GM12878 (cell line): ENCODE data around the gene FRAS1. TPM values are rescaled to one million over a fixed set of nuclear protein-coding genes. Genes with fewer than 3 reads are reported as not detected.

Experiments
- ATAC-seq: fragments of 200-7000 bp; cut with Tn5 transposase; 3 replicates; pipeline ENCODE4 v1.9.1; 2020; ENCODE audit warnings: mild to moderate bottlenecking, moderate library complexity
- BruUV-seq: library from RNA; stranded (reverse); fragments of 400-500 nt; replicated peaks from 2 replicates; lab custom pipeline; 2021; lab: Mats Ljungman, UMichigan
- CTCF ChIA-PET: fragments of 300-600 bp; sonication (Branson Sonifier 250); formaldehyde crosslinking; extraction: SDS; loops from one replicate; lab custom pipeline; 2021; ENCODE audit warnings: inconsistent platforms; lab: Yijun Ruan, JAX
- POLR2A ChIA-PET: fragments of 350-600 bp; formaldehyde crosslinking; extraction: SDS; loops from one replicate; lab custom pipeline; 2021; ENCODE audit warnings: inconsistent platforms; lab: Charles Lee
- RAD21 ChIA-PET: fragments of 300-600 bp; sonication (Branson Sonifier 250); formaldehyde crosslinking; loops from one replicate; lab custom pipeline; 2023; ENCODE audit warnings: antibody characterized with exemption; ENCODE audit not compliant: unreplicated experiment; lab: Charles Lee
- SMC1A ChIA-PET: fragments of 300-600 bp; sonication (Branson Sonifier 250); formaldehyde crosslinking; loops from one replicate; lab custom pipeline; 2023; ENCODE audit not compliant: unreplicated experiment, uncharacterized antibody; lab: Charles Lee
- DNase-seq: peaks from one replicate; pipeline ENCODE4 v3.0.0-alpha.2; 2011; ENCODE audit warnings: low read depth, low spot score
- FAIRE-seq: peaks from 3 replicates; lab custom pipeline; 2011; peaks lifted over from hg19 to GRCh38; lab: Jason Lieb, UNC
- H2AFZ ChIP-seq: 2 replicates; pipeline ENCODE4 v1.6.0; 2011; ENCODE audit warnings: low read depth, low read length, control low read depth; ENCODE audit not compliant: control insufficient read depth
- H3K27ac ChIP-seq: 2 replicates; pipeline ENCODE4 v1.5.1; 2011; ENCODE audit warnings: control low read depth; ENCODE audit not compliant: control insufficient read depth, insufficient read depth
- H3K27me3 ChIP-seq, 2 experiments: replicated peaks in 1 of 2; 2 replicates each; pipeline versions ENCODE4 v1.6.0 to v1.6.1; 2011; ENCODE audit warnings: low read length in 1 of 2; ENCODE audit not compliant: control insufficient read depth in 2 of 2, insufficient read depth in 2 of 2
- H3K36me3 ChIP-seq, 2 experiments: 2 replicates each; pipeline ENCODE4 v1.5.1; 2011; ENCODE audit warnings: low read length in 1 of 2; ENCODE audit not compliant: control insufficient read depth in 2 of 2, insufficient read depth in 2 of 2
- H3K4me1 ChIP-seq: 2 replicates; pipeline ENCODE4 v1.6.1; 2011; ENCODE audit warnings: mild to moderate bottlenecking, low read length, moderate library complexity, mixed read lengths; ENCODE audit not compliant: control insufficient read depth, insufficient read depth
- H3K4me2 ChIP-seq: 2 replicates; pipeline ENCODE4 v1.6.0; 2011; ENCODE audit warnings: control low read depth; ENCODE audit not compliant: control insufficient read depth, insufficient read depth
- H3K4me3 ChIP-seq: fragments of 200-600 bp; sonication (generic); 2 replicates; pipeline ENCODE4 v1.5.1; 2016
- H3K79me2 ChIP-seq: 2 replicates; pipeline ENCODE4 v1.6.0; 2011; ENCODE audit warnings: low read length; ENCODE audit not compliant: control insufficient read depth, insufficient read depth
- H3K9ac ChIP-seq: 2 replicates; pipeline ENCODE4 v1.8.0; 2011; ENCODE audit warnings: low read length, control low read depth, mixed read lengths; ENCODE audit not compliant: control insufficient read depth, insufficient read depth
- H3K9me3 ChIP-seq: replicated peaks from 3 replicates; pipeline ENCODE4 v1.5.1; 2011; ENCODE audit warnings: mild to moderate bottlenecking, low read length; ENCODE audit not compliant: control insufficient read depth, insufficient read depth
- H4K20me1 ChIP-seq: 2 replicates; pipeline ENCODE4 v1.6.0; 2011; ENCODE audit not compliant: control insufficient read depth, insufficient read depth
- CHD4 ChIP-seq: fragments of 200-600 bp; sonication (generic); IDR thresholded peaks from 2 replicates; pipeline ENCODE4 v1.6.1; 2016; ENCODE audit warnings: mild to moderate bottlenecking
- CREM ChIP-seq: IDR thresholded peaks from 2 replicates; pipeline ENCODE4 v1.6.1; 2014; ENCODE audit warnings: antibody characterized with exemption, low read depth
- CTCF ChIP-seq, 3 experiments: IDR thresholded peaks in 2 of 3; conservative IDR thresholded peaks in 1 of 3; 2 replicates each; pipeline ENCODE4 v1.5.1; 2011; ENCODE audit warnings: low read depth in 3 of 3, low read length in 3 of 3, mild to moderate bottlenecking in 3 of 3, control low read depth in 2 of 3, moderate library complexity in 2 of 3, inconsistent platforms in 1 of 3, mixed read lengths in 1 of 3; ENCODE audit not compliant: control insufficient read depth in 2 of 3, insufficient read depth in 1 of 3; ENCODE audit errors: extremely low read depth in 1 of 3
- EED ChIP-seq: sonication (generic); IDR thresholded peaks from 2 replicates; pipeline ENCODE4 v1.6.1; 2016; ENCODE audit warnings: antibody characterized with exemption, low read depth
- HCFC1 ChIP-seq: fragments of 150-350 bp; IDR thresholded peaks from 2 replicates; pipeline ENCODE4 v1.6.1; 2014; ENCODE audit warnings: low read length
- MTA2 ChIP-seq: fragments of 450-650 bp; IDR thresholded peaks from 2 replicates; pipeline ENCODE4 v1.6.1; 2016; ENCODE audit warnings: low read depth, mild to moderate bottlenecking, moderate library complexity
- MXI1 ChIP-seq: fragments of 150-350 bp; IDR thresholded peaks from 2 replicates; pipeline ENCODE4 v1.6.1; 2011; ENCODE audit warnings: low read depth, mild to moderate bottlenecking, inconsistent platforms, low read length, improper control_type of control experiment
- NR2C1 ChIP-seq: fragments of 450-650 bp; IDR thresholded peaks from 2 replicates; pipeline ENCODE4 v1.6.1; 2017; ENCODE audit warnings: antibody characterized with exemption, mild to moderate bottlenecking, moderate library complexity
- PML ChIP-seq: IDR thresholded peaks from 2 replicates; pipeline ENCODE4 v1.6.1; 2012; ENCODE audit warnings: low read length, inconsistent platforms
- RELA ChIP-seq: fragments of 450-650 bp; IDR thresholded peaks from 2 replicates; pipeline ENCODE4 v1.8.0; 2014; ENCODE audit warnings: borderline replicate concordance; ENCODE audit not compliant: partially characterized antibody
- RFX5 ChIP-seq: IDR thresholded peaks from 2 replicates; pipeline ENCODE4 v1.6.1; 2011; ENCODE audit warnings: low read depth, low read length, improper control_type of control experiment
- SMAD1 ChIP-seq: fragments of 450-650 bp; IDR thresholded peaks from 2 replicates; pipeline ENCODE4 v1.6.1; 2018; ENCODE audit warnings: mild to moderate bottlenecking, low read depth; ENCODE audit not compliant: partially characterized antibody
- SRF ChIP-seq, 2 experiments: IDR thresholded peaks; 2 replicates each; pipeline ENCODE4 v1.6.1; 2011; ENCODE audit warnings: low read depth in 2 of 2, low read length in 2 of 2, mild to moderate bottlenecking in 1 of 2, moderate library complexity in 1 of 2
- ZBTB11 ChIP-seq: fragments of 450-650 bp; formaldehyde crosslinking; IDR thresholded peaks from 2 replicates; pipeline ENCODE4 v1.5.0; 2022; ENCODE audit warnings: mild to moderate bottlenecking, missing genetic modification characterization
- WGBS: methylation state at CpG from one replicate; pipeline ENCODE4 v1.1.6; 2016; ENCODE audit warnings: low lambda C conversion rate; ENCODE audit not compliant: insufficient replicate concordance, insufficient coverage; ENCODE audit errors: missing lambda C conversion rate; 5-methylcytosine and 5-hydroxymethylcytosine counted together
- in situ Hi-C: fragments of 300-500 bp; cut with MboI; formaldehyde crosslinking; loops from 9 replicates; pipeline ENCODE4 v1.14.3; 2018; ENCODE audit warnings: mixed read lengths
- intact Hi-C: fragments of 100-400 bp; cut with micrococcal nuclease; formaldehyde crosslinking; loops from one replicate; pipeline ENCODE4 v1.14.2; 2022; ENCODE audit not compliant: unreplicated experiment
- polyA plus RNA-seq, 11 experiments: library from polyadenylated mRNA; depleted of rRNA in 4 of 11; unstranded in 6 of 11; stranded (reverse) in 5 of 11; fragments of >200 nt; fragmentation: Nextera tagmentation in 4 of 11; fragmentation: Illumina TruSeq in 1 of 11; extraction: Ambion mirVana in 4 of 11; extraction: Trizol in 1 of 11; gene quantifications; 1 replicate in 1 of 11; 2 replicates in 10 of 11; pipeline versions ENCODE4 v1.2.1 to v1.2.3, GENCODE V29; 2011 to 2016; ENCODE audit warnings: inconsistent platforms in 2 of 11, missing spikeins in 2 of 11, low read depth in 1 of 11
- total RNA-seq, 4 experiments: library from RNA; depleted of rRNA in 3 of 4; stranded (reverse); fragments of >200 nt in 3 of 4; fragmentation: Illumina TruSeq in 1 of 4; extraction: Trizol in 1 of 4; gene quantifications; 2 replicates each; pipeline versions ENCODE4 v1.2.1 to v1.2.3, GENCODE V29; 2013 to 2021
- TF ChIP-seq, protein P1 (sequence below): IDR thresholded peaks from 2 replicates; pipeline ENCODE4 v1.6.1; 2012; ENCODE audit warnings: low read depth, low read length, improper control_type of control experiment
- TF ChIP-seq, protein P2 (sequence below): fragments of 450-650 bp; IDR thresholded peaks from 2 replicates; pipeline ENCODE4 v1.6.1; 2017; ENCODE audit warnings: low read depth, mild to moderate bottlenecking, moderate library complexity

Gene FRAS1
- total and polyA plus RNA-seq, 10 of the 15 experiments (the other 5 are each of a cell fraction or from before 2014, with no cell fraction given), result 0.08 to 11.7 (median 0.20) TPM

DNA sequence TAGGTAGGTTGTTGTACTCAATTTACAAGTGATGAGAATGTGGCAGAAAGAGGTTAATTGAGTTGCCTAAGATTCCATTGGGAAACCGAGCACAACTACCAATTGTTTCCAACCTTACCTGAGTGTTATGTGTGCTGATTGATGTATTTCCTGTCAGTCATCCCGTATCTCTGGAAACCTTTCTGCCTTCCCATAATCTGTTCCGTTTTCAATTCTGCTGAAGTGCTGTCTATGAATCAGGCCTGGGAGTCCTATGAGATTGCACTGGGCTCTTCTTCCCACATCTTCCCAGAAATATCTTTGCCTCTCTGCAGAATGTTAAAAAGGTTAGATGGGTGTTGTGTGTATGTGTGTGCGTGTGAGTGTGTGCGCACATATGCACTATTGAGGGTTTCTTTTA is 264.9 kb downstream of the FRAS1 start (continued):
- TF ChIP-seq SMAD1, result no peak
- TF ChIP-seq EED, result no peak

DNA sequence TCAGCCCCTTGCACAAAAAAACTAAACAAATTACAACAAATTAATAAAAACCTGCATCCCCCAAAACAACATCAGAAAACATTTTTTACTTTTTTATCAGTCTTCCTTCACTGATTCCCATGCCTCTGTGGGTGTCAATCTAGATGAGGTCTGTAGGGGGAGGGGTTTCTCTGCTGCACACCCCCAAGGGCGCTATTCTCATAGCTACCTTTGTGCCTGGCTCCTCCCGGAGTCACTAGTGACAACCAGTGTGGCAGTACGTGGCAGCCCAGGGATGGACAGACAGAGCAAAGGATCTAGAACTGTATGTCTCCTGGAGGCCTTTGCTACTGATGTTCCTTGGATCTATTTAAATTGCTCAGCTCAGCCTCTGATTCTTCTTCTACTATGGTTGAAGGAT is 266.3 kb downstream of the FRAS1 start:
- H3K4me3 ChIP-seq, result no peak overlapping the region
- H3K27me3 ChIP-seq, result no peaks in the 10 kb centered on the region; a peak in 1 of 4 replicates
- in situ Hi-C loops (no loop called here), intact Hi-C loops (no loop called here)
- no peaks in the 10 kb centered on the region for H3K36me3 ChIP-seq
- POLR2A ChIA-PET, result no interaction called here
- H3K9ac ChIP-seq, result no peak overlapping the region
- RAD21 ChIA-PET, result interaction anchor here (0.8 kb wide), 1 partner anchor 152 kb away, joined by 3 read pairs; no protein-coding TSS in a partner anchor
- no peaks in the 10 kb centered on the region for H3K9me3 ChIP-seq
- no peaks in the 10 kb centered on the region for H3K79me2 ChIP-seq
- CTCF ChIA-PET, result interaction anchor here (0.9 kb wide), 1 partner anchor 12 kb away, joined by 3 read pairs; no protein-coding TSS in a partner anchor
- no peaks in the 10 kb centered on the region for H4K20me1 ChIP-seq
- ATAC-seq (no peak), FAIRE-seq (no peak), DNase-seq (no peak)
- H3K27ac ChIP-seq, result no peak overlapping the region
- H3K4me1 ChIP-seq, result no peaks in the 10 kb centered on the region
- no TSS peak for BruUV-seq
- no peak overlapping the region for H2AFZ ChIP-seq
- WGBS, result 10% methylated on average over 3 of the region's 3 CpGs
- no peak overlapping the region for H3K4me2 ChIP-seq
- SMC1A ChIA-PET, result interaction anchor here (0.8 to 1.1 kb wide), 3 partner anchors 11 to 540 kb away, joined by 3 read pairs; no protein-coding TSS in a partner anchor
- TF ChIP-seq MTA2 (no peak), CTCF (IDR thresholded peaks at IDR 0.05 in 2 of 3, conservative IDR thresholded peaks at IDR 0.05 in 1 of 3; ENCODE audit: control insufficient read depth in 2 of 3, extremely low read depth in 1 of 3, insufficient read depth in 1 of 3, low read depth in 3 of 3, low read length in 3 of 3) (no peak), MXI1 (no peak), CHD4 (no peak), RELA (no peak), HCFC1 (no peak), CREM (no peak), SRF (IDR thresholded peaks at IDR 0.05; ENCODE audit: low read depth in 2 of 2, low read length in 2 of 2) (no peak), NR2C1 (no peak), PML (no peak), ZBTB11 (CRISPR knock-in tag) (no peak), RFX5 (no peak)
- TF ChIP-seq, protein P1, sequence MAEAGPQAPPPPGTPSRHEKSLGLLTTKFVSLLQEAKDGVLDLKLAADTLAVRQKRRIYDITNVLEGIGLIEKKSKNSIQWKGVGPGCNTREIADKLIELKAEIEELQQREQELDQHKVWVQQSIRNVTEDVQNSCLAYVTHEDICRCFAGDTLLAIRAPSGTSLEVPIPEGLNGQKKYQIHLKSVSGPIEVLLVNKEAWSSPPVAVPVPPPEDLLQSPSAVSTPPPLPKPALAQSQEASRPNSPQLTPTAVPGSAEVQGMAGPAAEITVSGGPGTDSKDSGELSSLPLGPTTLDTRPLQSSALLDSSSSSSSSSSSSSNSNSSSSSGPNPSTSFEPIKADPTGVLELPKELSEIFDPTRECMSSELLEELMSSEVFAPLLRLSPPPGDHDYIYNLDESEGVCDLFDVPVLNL, result no peak
- TF ChIP-seq, protein P2, sequence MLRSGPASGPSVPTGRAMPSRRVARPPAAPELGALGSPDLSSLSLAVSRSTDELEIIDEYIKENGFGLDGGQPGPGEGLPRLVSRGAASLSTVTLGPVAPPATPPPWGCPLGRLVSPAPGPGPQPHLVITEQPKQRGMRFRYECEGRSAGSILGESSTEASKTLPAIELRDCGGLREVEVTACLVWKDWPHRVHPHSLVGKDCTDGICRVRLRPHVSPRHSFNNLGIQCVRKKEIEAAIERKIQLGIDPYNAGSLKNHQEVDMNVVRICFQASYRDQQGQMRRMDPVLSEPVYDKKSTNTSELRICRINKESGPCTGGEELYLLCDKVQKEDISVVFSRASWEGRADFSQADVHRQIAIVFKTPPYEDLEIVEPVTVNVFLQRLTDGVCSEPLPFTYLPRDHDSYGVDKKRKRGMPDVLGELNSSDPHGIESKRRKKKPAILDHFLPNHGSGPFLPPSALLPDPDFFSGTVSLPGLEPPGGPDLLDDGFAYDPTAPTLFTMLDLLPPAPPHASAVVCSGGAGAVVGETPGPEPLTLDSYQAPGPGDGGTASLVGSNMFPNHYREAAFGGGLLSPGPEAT, result no peak
